Colonic mucosa (tissue), 4 donors: ENCODE results near the gene SDHB. TPM values are rescaled to one million over a fixed set of nuclear protein-coding genes. Genes with fewer than 3 reads are reported as not detected.

Source experiments
- DNase-seq: peaks from one replicate; pipeline ENCODE4 v3.0.0-alpha.2; 2020
- H3K27ac ChIP-seq: fragments of 200-600 bp; one replicate; pipeline ENCODE4 v1.8.0; 2021
- H3K27me3 ChIP-seq: fragments of 200-600 bp; one replicate; pipeline ENCODE4 v1.8.0; 2021
- H3K36me3 ChIP-seq: fragments of 200-600 bp; one replicate; pipeline ENCODE4 v1.8.0; 2021
- H3K4me1 ChIP-seq: fragments of 200-600 bp; one replicate; pipeline ENCODE4 v1.8.0; 2021; ENCODE audit warnings: mild to moderate bottlenecking
- H3K4me3 ChIP-seq: fragments of 200-600 bp; one replicate; pipeline ENCODE4 v1.8.0; 2021
- H3K9ac ChIP-seq, 2 donors: one replicate each; pipeline ENCODE4 v1.7.0; 2013; ENCODE audit warnings: control low read depth in 2 of 2, low read depth in 2 of 2, low read length in 2 of 2
- H3K9me3 ChIP-seq: fragments of 200-600 bp; one replicate; pipeline ENCODE4 v1.8.0; 2021
- intact Hi-C: fragments of 100-400 bp; cut with DNase I; formaldehyde crosslinking; loops from one replicate; pipeline ENCODE4 v1.14.1; 2022
- total RNA-seq, 2 donors: library from RNA; stranded (reverse); fragmentation: NEBNext Ultra II Directional in 1 of 2; extraction: Animal tissue kit (Norgen Biotek cat#: 25700) in 1 of 2; gene quantifications; one replicate each; pipeline ENCODE4 v1.2.1, GENCODE V29; 2021
- TF ChIP-seq, protein P1 (sequence below): fragments of 200-600 bp; IDR thresholded peaks from one replicate; pipeline ENCODE4 v1.8.0; 2022; ENCODE audit warnings: antibody characterized with exemption, mild to moderate bottlenecking
- donor health status: healthy.
- donor health status: DM: no; HTN: no; CAD: no.
- donor health status: DM: no; HTN: no; CAD: no.

Gene SDHB
- total RNA-seq, 2 donors from 2014 or later, result 208 to 229 TPM

DNA sequence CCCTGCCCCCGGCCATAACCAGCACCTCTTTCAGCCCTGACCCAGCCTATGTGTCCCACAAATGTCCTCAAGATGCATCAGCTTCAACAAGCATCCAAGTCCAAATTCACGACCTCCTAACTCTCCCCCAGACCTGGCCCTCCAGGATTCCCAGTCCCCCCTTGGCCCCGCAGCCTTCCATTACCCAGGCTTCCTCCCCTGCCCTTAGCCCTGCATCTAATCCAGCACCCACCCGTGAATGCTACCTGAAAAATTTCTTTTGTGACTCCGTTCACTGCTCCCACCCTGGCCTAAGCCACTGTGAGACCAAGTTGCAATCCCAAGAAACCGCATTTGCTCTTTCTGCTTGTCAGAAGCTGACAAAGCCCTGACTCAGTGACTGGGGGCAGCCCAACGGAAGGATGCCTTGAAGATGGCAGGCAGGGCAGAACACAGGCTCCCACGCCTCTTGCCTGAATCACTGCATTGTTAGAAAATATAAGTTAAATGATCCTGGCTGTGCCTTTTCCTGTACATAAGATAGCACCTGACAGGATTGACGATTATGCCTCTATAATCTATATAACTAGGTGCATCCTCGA lies 72.5 kb downstream of the SDHB start:
- Histone ChIP-seq H3K9ac (no peak overlapping the region), H3K27me3 (peaks cover 11% of the 10 kb centered on the region), H3K27ac (no peak overlapping the region), H3K4me3 (no peak overlapping the region), H3K36me3 (no peaks in the 10 kb centered on the region), H3K4me1 (no peaks in the 10 kb centered on the region), H3K9me3 (no peaks in the 10 kb centered on the region)
- intact Hi-C loops, result no loop called here
- TF ChIP-seq, protein P1, sequence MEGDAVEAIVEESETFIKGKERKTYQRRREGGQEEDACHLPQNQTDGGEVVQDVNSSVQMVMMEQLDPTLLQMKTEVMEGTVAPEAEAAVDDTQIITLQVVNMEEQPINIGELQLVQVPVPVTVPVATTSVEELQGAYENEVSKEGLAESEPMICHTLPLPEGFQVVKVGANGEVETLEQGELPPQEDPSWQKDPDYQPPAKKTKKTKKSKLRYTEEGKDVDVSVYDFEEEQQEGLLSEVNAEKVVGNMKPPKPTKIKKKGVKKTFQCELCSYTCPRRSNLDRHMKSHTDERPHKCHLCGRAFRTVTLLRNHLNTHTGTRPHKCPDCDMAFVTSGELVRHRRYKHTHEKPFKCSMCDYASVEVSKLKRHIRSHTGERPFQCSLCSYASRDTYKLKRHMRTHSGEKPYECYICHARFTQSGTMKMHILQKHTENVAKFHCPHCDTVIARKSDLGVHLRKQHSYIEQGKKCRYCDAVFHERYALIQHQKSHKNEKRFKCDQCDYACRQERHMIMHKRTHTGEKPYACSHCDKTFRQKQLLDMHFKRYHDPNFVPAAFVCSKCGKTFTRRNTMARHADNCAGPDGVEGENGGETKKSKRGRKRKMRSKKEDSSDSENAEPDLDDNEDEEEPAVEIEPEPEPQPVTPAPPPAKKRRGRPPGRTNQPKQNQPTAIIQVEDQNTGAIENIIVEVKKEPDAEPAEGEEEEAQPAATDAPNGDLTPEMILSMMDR, result no peak
- DNase-seq, result no peak

DNA sequence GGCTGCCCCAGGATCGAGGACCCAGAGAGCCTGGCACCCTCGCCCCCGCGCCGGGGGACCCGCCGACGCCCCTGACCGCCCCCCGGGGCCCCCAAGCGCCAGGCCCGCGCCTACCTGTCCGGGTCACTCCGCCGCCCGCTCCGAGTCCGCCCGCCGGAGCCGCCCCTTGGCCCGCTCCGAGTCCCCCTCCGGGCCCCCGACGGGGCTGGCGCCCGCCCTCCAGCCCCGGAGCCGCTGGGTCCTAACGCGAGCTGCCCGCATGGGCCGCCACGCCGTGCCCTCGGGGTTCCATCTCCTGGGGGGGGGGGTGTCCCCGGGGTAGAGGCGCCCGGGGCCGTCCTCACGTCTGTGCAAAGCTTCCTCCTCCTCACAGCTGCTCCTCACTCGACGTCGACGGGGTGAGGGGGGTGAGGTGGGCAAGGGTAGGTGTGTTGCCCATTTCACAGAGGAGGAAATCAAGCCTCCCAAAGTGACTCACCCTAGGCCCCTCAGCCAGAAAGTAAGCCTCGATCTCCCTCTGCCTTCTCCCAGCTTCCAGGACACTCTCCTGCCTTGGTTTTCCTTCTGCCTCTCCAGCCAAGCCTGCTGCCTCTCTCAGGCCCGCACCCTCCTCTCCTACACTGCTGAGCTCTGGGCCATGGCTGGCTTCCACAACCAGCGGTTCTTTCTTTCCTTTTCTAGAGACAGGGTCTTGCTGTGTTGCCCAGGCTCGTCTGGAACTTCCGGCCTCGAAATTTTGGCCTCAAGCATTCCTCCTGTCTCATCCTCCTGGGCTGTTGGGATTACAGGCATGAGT lies 73.2 kb downstream of the SDHB start, which contains the start of gene MFAP2:
Gene MFAP2, minus strand, starts transcription at position 148 of the 796 bp plus-strand sequence. CDS start 2,347 bp downstream, outside the sequence.
- H3K9me3 ChIP-seq, result no peaks in the 10 kb centered on the region
- H3K9ac ChIP-seq, result peak within 1 kb of the TSS in 1 of 2 donors; percentile 24
- H3K4me1 ChIP-seq, result no peaks in the 10 kb centered on the region
- peak within 1 kb of the TSS; percentile 28 for H3K27ac ChIP-seq
- DNase-seq, result no peak
- peaks cover 11% of the 10 kb centered on the region for H3K27me3 ChIP-seq
- H3K36me3 ChIP-seq, result no peaks in the 10 kb centered on the region
- intact Hi-C loops, result no loop called here
- H3K4me3 ChIP-seq, result peak within 1 kb of the TSS; percentile 20
- TF ChIP-seq, protein P1, result no peak

DNA sequence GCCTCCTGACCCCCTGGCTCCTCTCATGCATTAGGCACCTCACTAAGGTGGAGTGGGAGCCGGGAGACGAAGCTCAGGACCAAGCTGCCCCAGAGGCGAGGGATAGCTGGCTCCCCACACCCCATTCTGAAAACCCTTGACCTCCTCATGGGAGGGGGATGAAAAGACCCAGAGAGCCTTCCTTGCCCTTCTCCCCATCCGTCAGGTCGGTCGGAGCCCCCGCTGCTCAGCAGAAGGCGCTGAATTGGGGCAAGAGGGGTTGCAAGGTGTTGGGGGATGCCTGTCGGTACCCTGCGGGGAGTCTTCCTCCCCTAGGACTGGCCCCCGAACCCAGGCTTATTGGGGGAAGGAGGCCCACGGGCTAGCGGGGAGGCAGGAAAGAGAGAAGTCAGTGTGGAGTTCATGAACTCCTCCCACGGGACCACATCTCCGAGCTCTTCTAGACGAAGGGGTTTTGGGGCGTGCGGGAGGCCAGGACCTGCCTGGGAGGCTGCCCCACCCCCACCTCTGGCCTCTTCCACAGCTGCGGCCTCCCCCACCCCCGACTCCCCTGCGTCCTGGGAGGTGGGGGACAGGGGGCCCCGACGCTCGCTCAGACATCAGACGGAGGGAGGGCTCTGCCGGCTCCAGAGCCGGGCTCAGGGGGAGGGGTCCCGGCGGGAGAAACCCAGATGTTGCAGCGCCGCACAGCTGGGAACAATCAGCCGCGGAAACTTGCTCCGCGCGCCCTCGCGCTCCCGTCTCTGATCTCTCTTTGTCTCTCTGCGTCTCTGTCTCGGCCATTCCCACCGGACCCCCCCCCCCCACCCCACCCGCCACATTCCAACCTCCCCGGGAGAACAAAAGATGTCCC lies 74.1 kb downstream of the SDHB start:
- intact Hi-C loops, result no loop called here
- no peak for DNase-seq

DNA sequence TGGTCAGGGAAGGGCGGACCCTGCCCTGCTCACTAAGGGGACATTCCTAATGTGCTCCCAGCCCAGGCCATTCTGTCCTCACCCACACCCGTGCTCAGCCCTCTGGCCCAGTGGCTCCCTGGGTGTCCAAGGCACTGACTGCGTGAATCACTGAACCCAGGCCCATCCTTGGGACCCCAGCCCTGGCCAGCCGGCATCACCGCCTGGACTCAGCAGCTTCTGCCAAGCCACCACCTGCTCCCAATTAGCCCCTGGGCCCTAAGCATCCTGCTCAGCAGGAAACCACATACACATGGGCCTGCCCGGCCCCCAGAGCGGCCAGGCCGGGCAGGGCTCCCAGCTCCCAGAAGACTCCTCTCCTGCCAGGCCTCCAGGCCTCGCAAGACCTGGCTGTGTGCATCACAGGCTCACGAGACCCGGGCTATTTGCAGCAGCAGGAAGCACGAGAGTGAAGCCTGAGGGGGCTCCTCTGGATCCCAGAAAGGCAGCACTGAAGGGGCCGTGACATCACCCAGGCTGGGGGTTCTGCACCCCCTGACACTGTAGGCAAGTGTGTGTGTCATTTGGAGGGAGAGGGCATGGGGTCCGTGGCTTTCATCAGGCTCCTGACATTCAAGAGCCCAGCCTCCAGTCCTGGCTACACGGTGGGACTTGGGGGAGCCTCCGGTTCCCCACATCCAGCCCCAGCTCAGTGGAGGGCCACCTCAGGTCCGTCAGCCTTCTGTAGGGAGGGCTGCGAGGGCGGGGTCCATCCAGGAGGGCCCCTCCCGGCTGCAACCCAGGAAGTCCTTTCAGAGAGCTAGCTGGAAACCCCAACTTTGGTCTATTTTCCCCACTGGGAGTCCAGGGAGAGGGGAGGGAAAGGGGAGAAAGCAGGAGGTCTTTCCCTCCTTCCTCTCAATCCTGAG lies 75.0 kb downstream of the SDHB start:
- H3K4me1 ChIP-seq, result no peaks in the 10 kb centered on the region
- H3K9ac ChIP-seq, result no peak overlapping the region

More for the DNA sequence above, 74.1 kb downstream of the SDHB start:
- no peaks in the 10 kb centered on the region for H3K36me3 ChIP-seq
- H3K4me1 ChIP-seq, result no peaks in the 10 kb centered on the region
- H3K4me3 ChIP-seq, result peak overlapping the region; percentile 20
- peak overlapping the region; percentile 28 for H3K27ac ChIP-seq
- H3K9ac ChIP-seq, result no peak overlapping the region
- H3K9me3 ChIP-seq, result no peaks in the 10 kb centered on the region
- peaks cover 11% of the 10 kb centered on the region for H3K27me3 ChIP-seq
- TF ChIP-seq, protein P1, result no peak

More for the DNA sequence above, 75.0 kb downstream of the SDHB start:
- intact Hi-C loops, result no loop called here
- no peaks in the 10 kb centered on the region for H3K9me3 ChIP-seq
- no peak overlapping the region for H3K4me3 ChIP-seq
- peak overlapping the region; percentile 3 for H3K27ac ChIP-seq
- H3K36me3 ChIP-seq, result no peaks in the 10 kb centered on the region
- DNase-seq, result peak; percentile 37
- TF ChIP-seq, protein P1, result no peak
- H3K27me3 ChIP-seq, result peaks cover 11% of the 10 kb centered on the region
